Activated CD8-positive, alpha-beta memory T cell treated with anti-CD3 and anti-CD28 coated beads for 48 hours (primary cell): Measurements from ENCODE around the gene DDX10.
"Not testable (repeated sequence)": the region's sequence is repeated elsewhere in the genome, so short reads cannot be mapped to it uniquely, and the experiment has no call there.

ENCODE experiments used
- DNase-seq, 3 experiments: peaks; one replicate each; pipeline ENCODE4 v3.0.0-alpha.2; 2020; ENCODE audit warnings: low read depth in 2 of 3, low spot score in 2 of 3

Gene DDX10

GRCh38 chr11:108713076-108713790 lies 48.4 kb downstream of the DDX10 start:
- no peak for DNase-seq

GRCh38 chr11:108715239-108715638 lies 50.4 kb downstream of the DDX10 start:
- DNase-seq = no peak

GRCh38 chr11:108718466-108718865 lies 53.6 kb downstream of the DDX10 start:
- no peak for DNase-seq

GRCh38 chr11:108724974-108725689 lies 60.3 kb downstream of the DDX10 start:
- no peak for DNase-seq

GRCh38 chr11:108726077-108726800 lies 61.4 kb downstream of the DDX10 start:
- no peak for DNase-seq

- DNase-seq = no peak
These were observed 62.8 kb downstream of the DDX10 start for GRCh38 chr11:108727665-108728064.

GRCh38 chr11:108729227-108729871 lies 64.5 kb downstream of the DDX10 start:
- DNase-seq = no peak

GRCh38 chr11:108732395-108732794 lies 67.5 kb downstream of the DDX10 start:
- no peak for DNase-seq

GRCh38 chr11:108733479-108734116 lies 68.7 kb downstream of the DDX10 start:
- DNase-seq = peak in 1 of 3 experiments; percentile 10

GRCh38 chr11:108734283-108734682 lies 69.4 kb downstream of the DDX10 start:
- DNase-seq = no peak

- DNase-seq = no peak
These were observed 70.2 kb downstream of the DDX10 start for GRCh38 chr11:108734956-108735559.

GRCh38 chr11:108740132-108740531 lies 75.3 kb downstream of the DDX10 start:
- not testable (repeated sequence) for DNase-seq

- no peak for DNase-seq
These were observed 79.0 kb downstream of the DDX10 start for GRCh38 chr11:108743851-108744250.

- no peak for DNase-seq
These were observed 84.1 kb downstream of the DDX10 start for GRCh38 chr11:108748968-108749367.

GRCh38 chr11:108751444-108751843 lies 86.6 kb downstream of the DDX10 start:
- DNase-seq = no peak

- no peak for DNase-seq
These were observed 87.5 kb downstream of the DDX10 start for GRCh38 chr11:108752297-108752751.

GRCh38 chr11:108754901-108755625 lies 90.2 kb downstream of the DDX10 start:
- DNase-seq = no peak

GRCh38 chr11:108757630-108758029 lies 92.8 kb downstream of the DDX10 start:
- no peak for DNase-seq

GRCh38 chr11:108758458-108758857 lies 93.6 kb downstream of the DDX10 start:
- DNase-seq = no peak
